PC-9 (cell line): ENCODE results near the gene CFAP46. TPM values are rescaled to one million over a fixed set of nuclear protein-coding genes. Genes with fewer than 3 reads are reported as not detected.

Experiments
- BruUV-seq: library from RNA; stranded (reverse); fragments of 400-500 nt; replicated peaks from 2 replicates; lab custom pipeline; 2021; lab: Mats Ljungman, UMichigan
- CTCF ChIA-PET: fragments of 300-600 bp; sonication (Branson Sonifier 250); formaldehyde crosslinking; loops from one replicate; lab custom pipeline; 2022; ENCODE audit warnings: antibody characterized with exemption; lab: Charles Lee
- POLR2A ChIA-PET: fragments of 300-600 bp; sonication (Branson Sonifier 250); formaldehyde crosslinking; loops from one replicate; lab custom pipeline; 2022; ENCODE audit warnings: antibody characterized with exemption; ENCODE audit not compliant: unreplicated experiment; lab: Charles Lee
- DNase-seq, 2 experiments: peaks; one replicate each; pipeline versions ENCODE4 v3.0.0 to v3.0.0-alpha.2; 2015 to 2022; ENCODE audit warnings: mixed read lengths in 1 of 2
- H2AFZ ChIP-seq: fragments of 200-600 bp; sonication (generic); 2 replicates; pipeline ENCODE4 v1.8.1; 2017; ENCODE audit warnings: antibody characterized with exemption
- H3F3A ChIP-seq: fragments of 200-600 bp; sonication (generic); 2 replicates; pipeline ENCODE4 v1.8.1; 2017; ENCODE audit warnings: antibody characterized with exemption, mild to moderate bottlenecking, low read depth; ENCODE audit not compliant: insufficient read depth
- H3K27ac ChIP-seq: fragments of 200-600 bp; sonication (generic); 2 replicates; pipeline ENCODE4 v1.6.1; 2016; ENCODE audit warnings: mixed run types
- H3K27me3 ChIP-seq: fragments of 200-600 bp; sonication (generic); 2 replicates; pipeline ENCODE4 v1.6.1; 2016; ENCODE audit warnings: low read depth, mixed run types; ENCODE audit not compliant: insufficient read depth
- H3K36me3 ChIP-seq: fragments of 200-600 bp; sonication (generic); 2 replicates; pipeline ENCODE4 v1.6.1; 2016; ENCODE audit warnings: low read depth, mixed run types
- H3K4me1 ChIP-seq: fragments of 200-600 bp; sonication (generic); replicated peaks from 2 replicates; pipeline ENCODE4 v1.6.1; 2016; ENCODE audit warnings: mixed run types; ENCODE audit not compliant: insufficient read depth
- H3K4me2 ChIP-seq: fragments of 200-600 bp; sonication (generic); 2 replicates; pipeline ENCODE4 v1.6.1; 2017; ENCODE audit warnings: mixed run types
- H3K4me3 ChIP-seq: fragments of 200-600 bp; sonication (generic); 2 replicates; pipeline ENCODE4 v1.6.1; 2016; ENCODE audit warnings: mixed run types
- H3K79me2 ChIP-seq: fragments of 200-600 bp; sonication (generic); 2 replicates; pipeline ENCODE4 v1.6.1; 2017; ENCODE audit warnings: low read depth, mixed run types
- H3K9me2 ChIP-seq: fragments of 200-600 bp; sonication (generic); 2 replicates; pipeline ENCODE4 v1.8.1; 2017; ENCODE audit warnings: mild to moderate bottlenecking; ENCODE audit not compliant: insufficient read depth
- H3K9me3 ChIP-seq: fragments of 200-600 bp; sonication (generic); 2 replicates; pipeline ENCODE4 v1.8.1; 2016; ENCODE audit warnings: low read depth; ENCODE audit not compliant: insufficient read depth
- H4K20me1 ChIP-seq: fragments of 200-600 bp; sonication (generic); 2 replicates; pipeline ENCODE4 v1.8.1; 2017; ENCODE audit not compliant: insufficient read depth
- EZH2 ChIP-seq: fragments of 200-600 bp; sonication (generic); IDR thresholded peaks from 2 replicates; pipeline ENCODE4 v1.8.0; 2017; ENCODE audit warnings: antibody characterized with exemption, low read depth
- intact Hi-C: fragments of 100-400 bp; cut with micrococcal nuclease; formaldehyde crosslinking; loops from one replicate; pipeline ENCODE4 v1.10.0; 2022; ENCODE audit not compliant: unreplicated experiment
- total RNA-seq: library from RNA; stranded (reverse); gene quantifications from 2 replicates; pipeline ENCODE4 v1.2.3, GENCODE V29; 2021
- TF ChIP-seq, protein P1 (sequence below): fragments of 200-600 bp; sonication (generic); conservative IDR thresholded peaks from 2 replicates; pipeline ENCODE4 v1.6.1; 2017; ENCODE audit warnings: mixed run types, antibody characterized with exemption, mild to moderate bottlenecking, moderate library complexity

Gene CFAP46
- total RNA-seq, 1 experiment from 2014 or later = not detected

DNA sequence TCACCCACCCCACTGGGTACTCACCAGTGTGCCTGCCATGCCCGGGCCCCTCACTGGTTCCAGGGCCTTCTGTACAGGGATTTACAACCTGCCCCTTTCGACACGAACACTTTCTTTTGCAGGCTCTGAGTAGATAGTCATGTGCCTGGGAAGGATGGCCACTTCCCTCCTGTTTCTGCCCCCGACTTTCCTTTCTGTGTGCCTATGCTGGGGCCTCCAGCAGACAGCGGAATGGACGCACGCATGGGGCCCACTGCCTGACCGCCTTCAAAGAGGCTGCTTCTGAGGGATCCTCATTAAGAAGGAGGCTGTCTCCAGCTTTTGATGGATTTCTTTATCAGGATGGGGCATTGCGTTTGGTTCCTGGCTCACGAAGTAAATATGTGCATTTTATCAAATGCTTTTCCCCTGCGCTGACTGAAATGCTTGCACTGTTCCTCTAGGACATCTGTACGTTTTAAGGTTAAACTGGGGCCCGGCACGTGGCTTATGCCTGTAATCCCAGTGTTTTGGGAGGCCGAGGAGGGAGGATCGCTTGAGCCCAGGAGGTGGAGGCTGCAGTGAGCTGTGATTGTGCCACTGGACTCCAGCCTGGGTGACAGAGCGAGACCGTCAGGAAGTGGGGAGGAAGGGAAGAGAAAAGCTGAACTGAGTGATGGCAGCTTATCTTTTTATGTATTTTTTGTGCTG lies 127.1 kb downstream of the CFAP46 start:
- DNase-seq = no peak
- ChIA-PET CTCF (no interaction called here), POLR2A (no interaction called here)
- no peak overlapping the region for H3K27ac ChIP-seq
- H3K9me3 ChIP-seq = no peaks in the 10 kb centered on the region
- peaks cover 44% of the 10 kb centered on the region for H3K27me3 ChIP-seq
- no TSS peak for BruUV-seq
- H3K4me1 ChIP-seq = no peaks in the 10 kb centered on the region
- no peaks in the 10 kb centered on the region for H3K36me3 ChIP-seq
- H3K9me2 ChIP-seq = no peaks in the 10 kb centered on the region
- H2AFZ ChIP-seq = no peak overlapping the region
- no peak overlapping the region for H3K4me3 ChIP-seq
- no peak overlapping the region for H3K4me2 ChIP-seq
- no peaks in the 10 kb centered on the region for H3K79me2 ChIP-seq
- H3F3A ChIP-seq = no peaks in the 10 kb centered on the region
- H4K20me1 ChIP-seq = no peaks in the 10 kb centered on the region
- TF ChIP-seq EZH2 = no peak
- TF ChIP-seq, protein P1, sequence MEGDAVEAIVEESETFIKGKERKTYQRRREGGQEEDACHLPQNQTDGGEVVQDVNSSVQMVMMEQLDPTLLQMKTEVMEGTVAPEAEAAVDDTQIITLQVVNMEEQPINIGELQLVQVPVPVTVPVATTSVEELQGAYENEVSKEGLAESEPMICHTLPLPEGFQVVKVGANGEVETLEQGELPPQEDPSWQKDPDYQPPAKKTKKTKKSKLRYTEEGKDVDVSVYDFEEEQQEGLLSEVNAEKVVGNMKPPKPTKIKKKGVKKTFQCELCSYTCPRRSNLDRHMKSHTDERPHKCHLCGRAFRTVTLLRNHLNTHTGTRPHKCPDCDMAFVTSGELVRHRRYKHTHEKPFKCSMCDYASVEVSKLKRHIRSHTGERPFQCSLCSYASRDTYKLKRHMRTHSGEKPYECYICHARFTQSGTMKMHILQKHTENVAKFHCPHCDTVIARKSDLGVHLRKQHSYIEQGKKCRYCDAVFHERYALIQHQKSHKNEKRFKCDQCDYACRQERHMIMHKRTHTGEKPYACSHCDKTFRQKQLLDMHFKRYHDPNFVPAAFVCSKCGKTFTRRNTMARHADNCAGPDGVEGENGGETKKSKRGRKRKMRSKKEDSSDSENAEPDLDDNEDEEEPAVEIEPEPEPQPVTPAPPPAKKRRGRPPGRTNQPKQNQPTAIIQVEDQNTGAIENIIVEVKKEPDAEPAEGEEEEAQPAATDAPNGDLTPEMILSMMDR = no peak
- intact Hi-C loops = no loop called here

DNA sequence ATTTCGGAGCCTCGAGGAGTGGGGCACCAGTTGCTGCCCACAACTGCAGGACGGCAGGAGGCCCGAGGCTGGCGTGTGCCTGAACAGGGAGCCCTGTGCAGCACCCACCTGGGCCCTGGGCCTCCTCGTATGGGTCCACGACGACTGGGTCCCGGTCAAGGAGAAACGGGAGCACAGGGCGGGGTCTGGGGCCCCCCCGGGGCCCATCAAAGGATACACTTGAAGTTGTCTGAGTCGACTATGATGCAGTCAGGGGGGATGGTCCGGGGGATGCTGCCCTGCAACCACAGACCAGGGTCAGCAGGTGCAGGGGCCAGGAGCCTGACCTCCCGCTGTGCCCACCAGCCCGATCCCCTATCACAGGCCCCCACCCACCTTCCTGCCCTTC lies 127.9 kb downstream of the CFAP46 start:
- no peak overlapping the region for H3K27ac ChIP-seq
- intact Hi-C loops = no loop called here
- no peaks in the 10 kb centered on the region for H3K9me2 ChIP-seq
- H3K27me3 ChIP-seq = peaks cover 46% of the 10 kb centered on the region
- no peak overlapping the region for H2AFZ ChIP-seq
- DNase-seq = no peak
- H3K9me3 ChIP-seq = no peaks in the 10 kb centered on the region
- no peaks in the 10 kb centered on the region for H3K36me3 ChIP-seq
- no peaks in the 10 kb centered on the region for H3K4me1 ChIP-seq
- no peak overlapping the region for H3K4me2 ChIP-seq
- H4K20me1 ChIP-seq = no peaks in the 10 kb centered on the region
- BruUV-seq = no TSS peak
- CTCF ChIA-PET = no interaction called here
- H3K79me2 ChIP-seq = no peaks in the 10 kb centered on the region
- H3K4me3 ChIP-seq = no peak overlapping the region
- POLR2A ChIA-PET = no interaction called here
- TF ChIP-seq EZH2 = no peak
- TF ChIP-seq, protein P1 = no peak
- H3F3A ChIP-seq = no peaks in the 10 kb centered on the region

DNA sequence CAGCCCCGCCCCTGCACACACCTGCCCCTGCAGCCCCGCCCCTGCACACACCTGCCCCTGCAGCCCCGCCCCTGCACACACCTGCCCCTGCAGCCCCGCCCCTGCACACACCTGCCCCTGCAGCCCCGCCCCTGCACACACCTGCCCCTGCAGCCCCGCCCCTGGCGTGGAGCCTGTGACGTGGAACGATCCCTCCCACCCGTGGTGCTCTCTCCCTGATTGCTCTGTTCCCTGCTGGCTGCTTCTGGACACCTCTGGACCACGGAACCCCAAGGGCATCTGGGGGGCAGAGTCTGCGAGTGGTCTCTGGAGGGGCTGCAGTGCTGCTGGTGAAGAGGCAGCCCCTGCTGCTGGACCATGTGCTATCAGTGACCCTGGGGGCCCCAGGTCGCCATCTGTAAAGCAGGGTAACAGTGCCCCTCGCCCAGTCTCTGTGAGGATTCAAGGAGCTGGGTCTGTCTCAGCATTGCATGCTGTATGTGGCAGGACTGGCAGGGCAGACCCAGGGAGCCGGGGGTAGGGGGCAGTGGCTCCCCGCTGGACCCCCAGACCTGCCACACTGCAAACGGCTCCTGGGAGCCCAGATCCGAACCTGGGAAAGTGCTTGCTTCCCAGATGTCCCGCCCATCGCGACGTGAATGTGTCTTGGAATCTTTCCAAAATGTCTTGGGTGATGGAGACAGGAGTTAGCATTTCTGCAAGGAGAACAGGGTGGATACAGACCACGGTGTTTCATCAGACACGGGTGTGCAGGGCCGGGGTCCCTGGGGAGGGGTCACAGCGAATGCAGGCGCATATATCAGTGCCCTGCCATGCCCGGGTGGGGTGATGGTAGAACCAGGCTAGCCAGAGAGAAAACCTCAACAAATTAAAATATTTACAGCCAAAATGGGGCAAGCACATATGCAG lies 128.6 kb downstream of the CFAP46 start:
- H3K9me3 ChIP-seq = no peaks in the 10 kb centered on the region
- H3K27me3 ChIP-seq = peaks cover 51% of the 10 kb centered on the region
- intact Hi-C loops = no loop called here
- H3K9me2 ChIP-seq = no peaks in the 10 kb centered on the region
- no TSS peak for BruUV-seq
- H3K79me2 ChIP-seq = no peaks in the 10 kb centered on the region
- no peaks in the 10 kb centered on the region for H3F3A ChIP-seq
- no peak overlapping the region for H3K4me3 ChIP-seq
- H3K4me2 ChIP-seq = no peak overlapping the region
- no peak for DNase-seq
- H3K27ac ChIP-seq = no peak overlapping the region
- TF ChIP-seq, protein P1 = no peak
- TF ChIP-seq EZH2 = no peak
- H4K20me1 ChIP-seq = no peaks in the 10 kb centered on the region
- H3K36me3 ChIP-seq = no peaks in the 10 kb centered on the region
- no peak overlapping the region for H2AFZ ChIP-seq
- CTCF ChIA-PET = no interaction called here
- POLR2A ChIA-PET = no interaction called here
- no peaks in the 10 kb centered on the region for H3K4me1 ChIP-seq
